Sigmoid colon (tissue), 4 donors: ENCODE results near the gene DCHS1.

ENCODE experiments used
- EP300 ChIP-seq, 4 donors: sonication (generic); formaldehyde crosslinking; IDR thresholded peaks; one replicate each; pipeline ENCODE4 v1.6.1; 2017; ENCODE audit warnings: antibody characterized with exemption in 4 of 4
- POLR2A ChIP-seq, 2 donors: fragments of 450-650 bp; IDR thresholded peaks; one replicate each; pipeline ENCODE4 v1.6.1; 2016; ENCODE audit warnings: antibody characterized with exemption in 2 of 2, mild to moderate bottlenecking in 2 of 2, moderate library complexity in 2 of 2
- TF ChIP-seq, protein P1 (sequence below), 4 experiments: fragments of 450-650 bp in 3 of 4; fragments of 200-600 bp in 1 of 4; IDR thresholded peaks; one replicate each; pipeline ENCODE4 v1.5.1; 2016 to 2019; ENCODE audit warnings: antibody characterized with exemption in 4 of 4, mild to moderate bottlenecking in 3 of 4, moderate library complexity in 2 of 4

DNA sequence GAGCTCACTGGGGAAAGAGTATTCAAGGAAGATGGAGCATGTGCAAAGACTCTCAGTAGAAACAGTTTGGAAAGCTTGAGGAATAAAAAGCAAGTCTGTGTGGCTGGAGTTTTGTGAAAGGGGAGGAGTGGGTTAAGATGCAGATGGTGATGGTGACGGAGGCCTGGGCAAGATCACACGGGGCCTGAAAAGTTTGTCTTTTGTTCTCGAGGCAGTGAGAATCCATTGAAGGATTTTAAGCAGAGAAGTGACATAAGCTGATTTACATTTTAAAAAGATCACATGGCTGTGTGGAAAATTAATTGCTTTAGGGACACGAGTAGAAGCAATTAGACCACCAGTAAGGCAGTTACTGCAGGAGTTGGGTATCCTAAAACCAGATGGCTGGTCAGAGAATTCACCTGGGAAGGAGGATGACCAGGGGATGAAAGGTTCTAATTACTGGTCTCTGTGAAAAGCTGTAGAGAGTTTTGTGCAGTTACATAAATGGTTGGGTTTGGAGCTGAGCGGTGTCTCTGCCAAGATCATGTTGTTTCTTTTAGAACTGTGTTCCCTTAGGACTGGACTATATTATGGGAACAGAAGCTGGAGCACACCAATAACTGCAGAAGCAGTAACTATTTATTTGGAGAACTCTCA lies 59.3 kb downstream of the DCHS1 start:
- TF ChIP-seq POLR2A (IDR thresholded peaks at IDR 0.05) (no peak), EP300 (IDR thresholded peaks at IDR 0.05) (peak in 1 of 4 donors; percentile 23)
- TF ChIP-seq, protein P1, sequence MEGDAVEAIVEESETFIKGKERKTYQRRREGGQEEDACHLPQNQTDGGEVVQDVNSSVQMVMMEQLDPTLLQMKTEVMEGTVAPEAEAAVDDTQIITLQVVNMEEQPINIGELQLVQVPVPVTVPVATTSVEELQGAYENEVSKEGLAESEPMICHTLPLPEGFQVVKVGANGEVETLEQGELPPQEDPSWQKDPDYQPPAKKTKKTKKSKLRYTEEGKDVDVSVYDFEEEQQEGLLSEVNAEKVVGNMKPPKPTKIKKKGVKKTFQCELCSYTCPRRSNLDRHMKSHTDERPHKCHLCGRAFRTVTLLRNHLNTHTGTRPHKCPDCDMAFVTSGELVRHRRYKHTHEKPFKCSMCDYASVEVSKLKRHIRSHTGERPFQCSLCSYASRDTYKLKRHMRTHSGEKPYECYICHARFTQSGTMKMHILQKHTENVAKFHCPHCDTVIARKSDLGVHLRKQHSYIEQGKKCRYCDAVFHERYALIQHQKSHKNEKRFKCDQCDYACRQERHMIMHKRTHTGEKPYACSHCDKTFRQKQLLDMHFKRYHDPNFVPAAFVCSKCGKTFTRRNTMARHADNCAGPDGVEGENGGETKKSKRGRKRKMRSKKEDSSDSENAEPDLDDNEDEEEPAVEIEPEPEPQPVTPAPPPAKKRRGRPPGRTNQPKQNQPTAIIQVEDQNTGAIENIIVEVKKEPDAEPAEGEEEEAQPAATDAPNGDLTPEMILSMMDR (IDR thresholded peaks at IDR 0.05): no peak
